Endothelial cell of umbilical vein (primary cell): ENCODE results near the gene MCC.

Experiments used
- EZH2 ChIP-seq: IDR thresholded peaks from 2 replicates; pipeline ENCODE4 v1.6.1; 2012; ENCODE audit warnings: borderline replicate concordance, low read depth, mild to moderate bottlenecking, moderate library complexity, low read length, inconsistent platforms; ENCODE audit not compliant: severe bottlenecking
- TF ChIP-seq, protein P1 (sequence below), 2 donors: IDR thresholded peaks; 1 replicate in 1 of 2; 2 replicates in 1 of 2; pipeline ENCODE4 v1.5.1; 2011; ENCODE audit warnings: low read length in 2 of 2, mild to moderate bottlenecking in 2 of 2, moderate library complexity in 2 of 2, control low read depth in 1 of 2, inconsistent platforms in 1 of 2, low read depth in 1 of 2; ENCODE audit not compliant: insufficient read depth in 1 of 2; ENCODE audit errors: extremely low read depth in 1 of 2
- TF ChIP-seq, protein P2 (sequence below): IDR thresholded peaks from 2 replicates; pipeline ENCODE4 v1.6.1; 2011; ENCODE audit not compliant: insufficient read depth, insufficient read length

DNA sequence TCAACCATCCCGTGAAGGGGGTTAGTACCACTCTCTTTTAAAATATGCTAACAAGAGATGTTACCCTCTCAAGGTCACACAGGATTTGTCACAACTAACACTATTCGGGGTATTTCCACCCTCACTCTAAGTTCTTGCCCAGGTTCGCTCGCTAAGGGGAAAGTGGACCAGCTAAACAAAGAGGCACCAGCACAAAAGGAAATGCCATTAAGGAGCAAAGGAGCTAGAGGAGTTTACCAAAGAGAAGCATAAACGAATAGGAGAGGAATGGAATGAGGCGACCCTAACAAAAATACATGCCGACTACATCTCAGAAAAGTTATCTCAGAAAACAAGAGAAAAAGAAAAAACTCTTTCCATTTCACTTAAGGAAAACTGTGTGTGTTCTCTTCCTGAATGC lies 340.7 kb downstream of the MCC start:
- TF ChIP-seq, protein P1, sequence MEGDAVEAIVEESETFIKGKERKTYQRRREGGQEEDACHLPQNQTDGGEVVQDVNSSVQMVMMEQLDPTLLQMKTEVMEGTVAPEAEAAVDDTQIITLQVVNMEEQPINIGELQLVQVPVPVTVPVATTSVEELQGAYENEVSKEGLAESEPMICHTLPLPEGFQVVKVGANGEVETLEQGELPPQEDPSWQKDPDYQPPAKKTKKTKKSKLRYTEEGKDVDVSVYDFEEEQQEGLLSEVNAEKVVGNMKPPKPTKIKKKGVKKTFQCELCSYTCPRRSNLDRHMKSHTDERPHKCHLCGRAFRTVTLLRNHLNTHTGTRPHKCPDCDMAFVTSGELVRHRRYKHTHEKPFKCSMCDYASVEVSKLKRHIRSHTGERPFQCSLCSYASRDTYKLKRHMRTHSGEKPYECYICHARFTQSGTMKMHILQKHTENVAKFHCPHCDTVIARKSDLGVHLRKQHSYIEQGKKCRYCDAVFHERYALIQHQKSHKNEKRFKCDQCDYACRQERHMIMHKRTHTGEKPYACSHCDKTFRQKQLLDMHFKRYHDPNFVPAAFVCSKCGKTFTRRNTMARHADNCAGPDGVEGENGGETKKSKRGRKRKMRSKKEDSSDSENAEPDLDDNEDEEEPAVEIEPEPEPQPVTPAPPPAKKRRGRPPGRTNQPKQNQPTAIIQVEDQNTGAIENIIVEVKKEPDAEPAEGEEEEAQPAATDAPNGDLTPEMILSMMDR (IDR thresholded peaks at IDR 0.05; ENCODE audit: extremely low read depth in 1 of 2, insufficient read depth in 1 of 2, low read depth in 1 of 2, low read length in 2 of 2), result no peak
- no peak for TF ChIP-seq EZH2
- TF ChIP-seq, protein P2, sequence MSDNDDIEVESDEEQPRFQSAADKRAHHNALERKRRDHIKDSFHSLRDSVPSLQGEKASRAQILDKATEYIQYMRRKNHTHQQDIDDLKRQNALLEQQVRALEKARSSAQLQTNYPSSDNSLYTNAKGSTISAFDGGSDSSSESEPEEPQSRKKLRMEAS, result no peak
